GM18951 (cell line): ENCODE data around the gene GPR176.
A peak's percentile ranks its signal among the peaks of the same experiment; 100 is the strongest.

Source experiments
- POLR2A ChIP-seq: IDR thresholded peaks from 4 replicates; pipeline ENCODE4 v1.6.1; 2011; ENCODE audit warnings: mild to moderate bottlenecking; ENCODE audit not compliant: insufficient read length, insufficient read depth; ENCODE audit errors: extremely low read depth
- in situ Hi-C: fragments of 300-500 bp; cut with MboI; formaldehyde crosslinking; loops from one replicate; pipeline ENCODE4 v1.12.0; 2022; ENCODE audit warnings: low sequenced_read_pairs, mixed read lengths, inconsistent platforms; ENCODE audit not compliant: unreplicated experiment

GPR176 gene

GRCh38 chr15:39784638-39785037, 135.4 kb downstream of the GPR176 start:
- TF ChIP-seq POLR2A, result no peak
- in situ Hi-C loops, result loop anchor here (10.0 to 25.0 kb wide), 3 partner anchors 90 to 378 kb away; partner anchors contain the start of gene BUB1B

DNA sequence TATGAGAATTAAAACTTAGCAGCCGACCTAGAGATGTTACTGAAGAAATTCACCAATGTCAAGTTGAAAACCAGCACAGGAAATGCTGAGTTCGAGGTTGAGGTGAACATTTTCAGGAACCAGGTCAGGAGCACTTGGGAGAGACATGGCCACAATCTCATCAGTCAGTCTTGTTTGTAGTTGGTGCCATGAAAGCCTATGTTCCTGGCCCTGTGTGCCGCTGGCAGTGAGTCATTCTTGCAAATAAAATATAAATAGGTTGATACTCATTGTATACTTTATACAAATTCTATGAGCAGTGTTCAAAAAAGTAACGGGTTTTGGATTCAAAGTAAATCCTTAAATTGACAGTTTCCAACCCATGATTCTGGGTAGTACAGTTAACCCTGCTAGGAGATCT, 135.9 kb downstream of the GPR176 start:
- no peak for TF ChIP-seq POLR2A
- in situ Hi-C loops, result loop anchor here (10.0 to 25.0 kb wide), 3 partner anchors 91 to 378 kb away; partner anchors contain the start of gene BUB1B

GRCh38 chr15:39783244-39783820, 136.7 kb downstream of the GPR176 start:
- TF ChIP-seq POLR2A, result no peak
- in situ Hi-C loops, result loop anchor here (10.0 to 25.0 kb wide), 3 partner anchors 91 to 379 kb away; partner anchors contain the start of gene BUB1B

DNA sequence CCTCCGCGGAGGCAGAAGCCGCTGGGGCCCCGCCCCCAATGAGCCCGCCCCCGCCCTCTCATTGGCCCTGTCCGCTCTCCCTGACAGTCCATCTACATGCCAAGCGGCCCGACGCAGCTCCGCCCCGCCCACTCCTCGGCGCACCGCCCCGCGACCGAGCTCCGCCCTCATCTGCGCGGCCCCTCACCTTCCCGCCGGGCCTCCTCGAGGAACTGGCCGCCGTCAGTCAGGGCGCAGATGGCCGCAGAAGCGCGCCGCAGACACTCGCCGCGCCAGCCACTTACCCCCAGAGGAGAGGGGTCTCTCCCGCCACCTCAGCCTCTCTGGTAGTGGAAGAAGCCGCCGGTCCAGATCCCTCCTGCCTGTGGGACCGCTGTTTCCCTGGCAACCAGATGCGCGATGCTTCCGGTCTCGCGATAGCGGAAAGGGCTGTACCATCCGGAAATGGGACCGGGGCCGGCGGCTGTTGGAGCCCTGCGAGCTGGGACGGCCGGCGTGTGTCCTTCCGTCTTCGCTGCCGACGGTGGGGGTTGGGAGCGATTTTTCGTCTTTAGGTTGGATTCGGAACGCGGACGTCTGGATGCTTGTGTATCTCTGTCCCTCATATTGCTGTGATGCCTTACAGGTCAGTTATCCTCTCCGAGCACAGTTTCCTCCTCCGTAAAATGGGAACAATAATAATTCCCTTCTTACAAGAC, 137.5 kb downstream of the GPR176 start, which contains the start of gene FSIP1:
Gene FSIP1, minus strand, starts transcription at position 401 of the 698 bp plus-strand sequence. CDS start 6,317 bp downstream, outside the sequence.
- peak; percentile 88 for TF ChIP-seq POLR2A
- in situ Hi-C loops, result loop anchor here (10.0 to 25.0 kb wide), 3 partner anchors 92 to 380 kb away; partner anchors contain the start of gene BUB1B

DNA sequence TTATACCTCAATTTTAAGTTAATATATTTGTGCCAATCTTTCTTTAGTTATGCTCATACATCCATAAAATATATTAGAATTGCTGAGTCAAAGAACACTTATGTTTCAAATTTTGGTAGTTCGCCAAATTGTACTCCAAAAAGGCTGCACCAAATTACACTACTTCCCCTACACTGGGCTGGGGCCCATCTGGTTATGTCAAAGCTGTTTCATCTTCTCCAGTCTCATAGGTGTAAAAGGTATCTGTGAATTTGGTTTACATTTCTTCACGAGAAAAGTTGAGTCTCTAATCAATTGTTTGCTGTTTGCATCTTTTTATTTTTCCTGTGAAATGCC, 138.1 kb downstream of the GPR176 start:
- in situ Hi-C loops, result loop anchor here (10.0 to 25.0 kb wide), 3 partner anchors 93 to 380 kb away; partner anchors contain the start of gene BUB1B
- TF ChIP-seq POLR2A, result no peak

- in situ Hi-C loops, result loop anchor here (10.0 to 25.0 kb wide), 3 partner anchors 93 to 381 kb away; partner anchors contain the start of gene BUB1B
- TF ChIP-seq POLR2A, result no peak
These were observed 138.7 kb downstream of the GPR176 start for GRCh38 chr15:39781147-39781966.

- in situ Hi-C loops, result loop anchor here (25.0 kb wide), 2 partner anchors 234 to 384 kb away; partner anchors contain the start of gene BUB1B
- TF ChIP-seq POLR2A, result no peak
These were observed 142.0 kb downstream of the GPR176 start for GRCh38 chr15:39778021-39778420.

DNA sequence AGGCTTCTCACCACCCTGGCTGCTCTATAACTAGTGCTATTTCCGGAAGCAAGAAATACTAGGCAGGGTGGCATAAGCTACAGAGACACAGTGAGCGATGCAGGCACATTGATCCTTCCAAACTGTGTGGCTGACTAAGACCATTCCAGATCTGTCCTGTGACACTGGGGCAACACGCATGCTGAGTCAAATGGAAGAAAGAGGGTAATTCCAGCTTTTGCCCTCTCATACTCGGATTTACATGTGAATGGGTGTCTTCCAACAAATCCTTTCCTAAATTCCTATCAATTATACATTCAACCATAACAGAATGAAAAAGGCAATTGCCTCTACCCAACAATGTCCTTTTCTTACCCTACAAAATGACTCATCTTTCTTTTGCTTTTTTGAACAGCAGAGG, 142.6 kb downstream of the GPR176 start:
- no peak for TF ChIP-seq POLR2A
- in situ Hi-C loops, result loop anchor here (25.0 kb wide), 2 partner anchors 235 to 385 kb away; partner anchors contain the start of gene BUB1B

DNA sequence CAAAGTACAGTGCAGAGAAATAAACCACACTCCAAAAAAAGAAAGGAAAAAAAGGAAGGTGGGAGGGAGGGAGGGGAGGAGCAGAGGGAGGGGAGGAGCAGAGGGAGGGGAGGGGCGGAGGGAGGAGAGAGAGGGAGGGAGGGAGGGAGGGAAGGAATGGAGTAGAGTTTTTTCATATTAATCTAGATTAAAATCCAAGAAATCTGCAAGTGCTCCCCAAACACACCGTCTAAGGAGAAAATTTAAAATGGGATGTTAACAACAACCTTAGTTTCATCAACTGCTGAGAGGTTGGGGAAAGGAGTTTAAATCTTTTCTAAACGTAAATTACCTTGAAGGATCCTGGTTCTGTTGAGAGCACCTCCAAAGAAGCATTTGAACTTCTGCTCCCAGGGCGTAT, 144.0 kb downstream of the GPR176 start:
- in situ Hi-C loops, result loop anchor here (25.0 kb wide), 2 partner anchors 236 to 386 kb away; partner anchors contain the start of gene BUB1B

GRCh38 chr15:39774688-39775267, 145.3 kb downstream of the GPR176 start:
- in situ Hi-C loops, result loop anchor here (25.0 kb wide), 2 partner anchors 238 to 388 kb away; partner anchors contain the start of gene BUB1B
- TF ChIP-seq POLR2A, result no peak

More for the DNA sequence above, 144.0 kb downstream of the GPR176 start:
- TF ChIP-seq POLR2A, result no peak

DNA sequence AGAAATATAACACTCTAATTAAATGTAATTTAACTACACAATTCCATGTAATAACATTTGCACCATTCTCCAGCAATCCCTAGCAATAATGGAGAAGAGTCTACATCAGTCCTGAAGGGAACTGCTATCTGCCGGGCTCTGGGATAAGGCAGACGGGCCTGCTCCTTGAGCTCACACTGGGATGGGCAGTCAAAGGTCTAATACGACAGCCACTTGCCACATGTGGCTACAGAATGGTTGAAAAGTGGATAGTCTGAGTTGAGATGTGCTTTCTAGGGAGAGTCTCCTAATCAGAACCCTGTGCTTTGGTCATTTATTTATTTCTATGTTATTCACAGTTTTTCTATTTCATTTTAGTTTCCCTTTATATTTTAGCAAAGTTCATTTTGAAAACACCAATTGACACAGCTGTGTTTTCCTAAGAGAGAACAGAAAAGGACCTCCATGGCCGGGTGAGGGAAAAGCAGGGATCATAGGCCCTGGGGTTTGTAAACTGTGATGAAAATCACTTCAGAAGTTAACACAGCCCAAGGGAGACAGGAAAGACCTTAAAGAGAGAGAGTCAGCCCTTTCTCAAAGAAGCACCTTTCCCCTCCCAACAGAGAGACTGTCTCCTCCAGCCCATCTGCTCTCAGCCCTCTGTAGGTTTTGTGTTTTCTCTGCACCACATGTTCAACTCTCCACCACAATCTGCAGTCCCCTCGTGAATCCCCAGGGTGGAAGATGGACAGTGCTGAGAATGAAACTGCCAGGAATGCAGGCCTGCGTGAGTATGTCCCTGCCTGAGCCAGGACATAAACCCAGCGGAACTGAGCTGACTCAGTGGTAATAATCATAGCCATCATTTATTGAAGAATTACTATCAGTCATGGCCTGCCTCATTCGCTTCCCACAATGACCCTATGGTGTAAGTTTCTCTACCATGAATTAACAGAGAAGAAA, 149.0 kb downstream of the GPR176 start:
- TF ChIP-seq POLR2A, result no peak
- in situ Hi-C loops, result no loop called here
